GM19468 (cell line): ENCODE results near the gene TCAF2.
"Not testable (repeated sequence)": the region's sequence is repeated elsewhere in the genome, so short reads cannot be mapped to it uniquely, and the experiment has no call there.

Source experiments
- ATAC-seq: cut with Tn5 transposase; IDR thresholded peaks from one replicate; pipeline ENCODE4 v1.9.1; 2021; ENCODE audit warnings: mild to moderate bottlenecking, moderate library complexity, moderate number of reproducible peaks; ENCODE audit not compliant: unreplicated experiment; ENCODE audit errors: extremely low read depth

The TCAF2 gene

DNA sequence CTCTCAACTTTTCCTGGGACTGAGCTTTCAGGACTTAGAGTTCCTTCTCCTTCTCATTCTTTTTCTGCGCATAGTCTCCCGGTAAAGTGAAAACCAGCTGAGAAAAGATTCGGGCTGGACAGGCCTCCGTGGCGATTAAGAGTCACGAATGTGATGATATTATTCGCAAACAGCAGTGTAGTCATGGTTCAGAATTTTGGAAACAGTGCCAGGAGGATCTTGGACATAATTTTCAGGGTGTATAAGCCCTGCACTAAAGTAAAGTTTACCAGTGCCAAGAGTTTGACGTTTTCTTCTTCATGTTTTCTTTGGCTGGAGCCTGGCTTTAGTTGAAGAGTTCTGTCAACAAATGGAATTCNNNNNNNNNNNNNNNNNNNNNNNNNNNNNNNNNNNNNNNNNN, 29.7 kb downstream of the TCAF2 start:
- ATAC-seq, result not testable (repeated sequence)
